Measurements from ENCODE around the gene REC114.
"Not testable (repeated sequence)": the region's sequence is repeated elsewhere in the genome, so short reads cannot be mapped to it uniquely, and the experiment has no call there.

The REC114 gene

DNA sequence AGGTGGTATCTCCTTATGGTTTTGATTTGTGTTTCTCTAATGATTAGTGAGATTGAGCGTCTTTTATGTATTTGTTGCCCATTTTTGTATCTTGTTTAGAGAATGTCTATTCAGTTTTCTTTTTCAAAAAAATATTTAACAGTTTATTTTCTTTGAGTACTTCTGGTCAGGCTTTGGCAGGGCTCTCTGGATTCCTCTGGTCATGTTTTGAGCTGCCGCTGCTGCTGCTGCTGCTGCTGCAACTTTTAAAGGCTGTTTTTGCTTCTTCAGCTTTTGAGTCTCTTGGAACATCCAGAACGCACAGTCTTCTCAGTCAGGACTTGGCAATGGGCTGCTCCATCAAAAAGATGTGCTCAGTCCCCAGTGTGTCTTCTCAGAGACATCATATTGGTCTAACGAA is 40.1 kb downstream of the REC114 start:
- no peaks in the 10 kb centered on the region for H3K36me3 ChIP-seq (ENCODE audit: control insufficient read depth, insufficient read depth, low read length)
- H3K9me3 ChIP-seq (ENCODE audit: control insufficient read depth, insufficient read depth, low read length) = no peaks in the 10 kb centered on the region
- H3K27me3 ChIP-seq (ENCODE audit: control insufficient read depth, insufficient read depth, low read length) = no peaks in the 10 kb centered on the region
- no peaks in the 10 kb centered on the region for H3K4me1 ChIP-seq (ENCODE audit: control insufficient read depth, insufficient read depth, low read length)
- no CpG with 5 or more reads among the region's 4 CpGs for WGBS (ENCODE audit: insufficient coverage, insufficient read length)
- DNase-seq (ENCODE audit: low read depth, low spot score) = no peak
- H3K27ac ChIP-seq (ENCODE audit: low read length) = no peak overlapping the region
- no peak overlapping the region for H3K4me3 ChIP-seq (ENCODE audit: low read length)

DNA sequence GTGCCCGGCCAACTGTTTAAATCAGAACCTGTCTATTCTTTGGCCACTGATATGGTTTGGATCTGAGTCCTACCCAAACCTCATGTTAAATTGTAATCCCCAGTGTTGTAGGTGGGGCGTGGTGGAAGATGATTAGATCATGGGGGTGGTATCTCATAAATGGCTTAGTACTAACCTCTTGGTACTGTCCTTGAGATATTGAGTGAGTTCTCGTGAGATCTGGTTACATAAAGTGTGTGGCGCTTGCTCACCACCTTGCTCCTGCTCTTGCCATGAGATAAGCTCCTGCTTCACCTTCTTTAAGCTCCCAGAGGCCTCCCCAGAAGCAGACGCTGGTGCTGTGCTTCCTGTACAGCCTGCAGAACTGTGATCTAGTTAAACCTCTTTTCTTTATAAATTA is 42.4 kb downstream of the REC114 start:
- no peak overlapping the region for H3K27ac ChIP-seq (ENCODE audit: low read length)
- H3K36me3 ChIP-seq (ENCODE audit: control insufficient read depth, insufficient read depth, low read length) = no peaks in the 10 kb centered on the region
- no CpG with 5 or more reads among the region's 5 CpGs for WGBS (ENCODE audit: insufficient coverage, insufficient read length)
- no peak for DNase-seq (ENCODE audit: low read depth, low spot score)
- H3K27me3 ChIP-seq (ENCODE audit: control insufficient read depth, insufficient read depth, low read length) = no peaks in the 10 kb centered on the region
- H3K4me1 ChIP-seq (ENCODE audit: control insufficient read depth, insufficient read depth, low read length) = no peaks in the 10 kb centered on the region
- no peaks in the 10 kb centered on the region for H3K9me3 ChIP-seq (ENCODE audit: control insufficient read depth, insufficient read depth, low read length)
- H3K4me3 ChIP-seq (ENCODE audit: low read length) = no peak overlapping the region

DNA sequence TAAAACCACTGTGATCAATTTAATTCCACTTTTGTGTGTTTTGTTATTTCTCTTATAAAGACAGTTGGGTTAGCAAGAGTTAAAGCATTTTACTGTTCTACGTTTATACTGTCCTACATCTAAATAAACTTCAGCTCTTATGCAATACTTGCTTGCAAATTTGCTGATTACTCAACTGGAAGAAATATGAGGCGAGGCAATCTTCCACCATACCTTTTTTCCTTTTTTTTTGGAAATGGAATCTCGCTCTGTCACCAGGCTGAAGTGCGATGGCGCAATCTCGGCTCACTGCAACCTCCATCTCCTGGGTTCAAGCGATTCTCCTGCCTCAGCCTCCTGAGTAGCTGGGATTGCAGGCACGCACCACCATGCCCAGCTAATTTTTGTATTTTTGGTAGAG is 42.9 kb downstream of the REC114 start:
- no CpG with 5 or more reads among the region's 8 CpGs for WGBS (ENCODE audit: insufficient coverage, insufficient read length)
- H3K36me3 ChIP-seq (ENCODE audit: control insufficient read depth, insufficient read depth, low read length); DNase-seq (ENCODE audit: low read depth, low spot score); H3K27ac ChIP-seq (ENCODE audit: low read length); H3K27me3 ChIP-seq (ENCODE audit: control insufficient read depth, insufficient read depth, low read length); H3K4me1 ChIP-seq (ENCODE audit: control insufficient read depth, insufficient read depth, low read length); H3K4me3 ChIP-seq (ENCODE audit: low read length); H3K9me3 ChIP-seq (ENCODE audit: control insufficient read depth, insufficient read depth, low read length): not testable (repeated sequence)

DNA sequence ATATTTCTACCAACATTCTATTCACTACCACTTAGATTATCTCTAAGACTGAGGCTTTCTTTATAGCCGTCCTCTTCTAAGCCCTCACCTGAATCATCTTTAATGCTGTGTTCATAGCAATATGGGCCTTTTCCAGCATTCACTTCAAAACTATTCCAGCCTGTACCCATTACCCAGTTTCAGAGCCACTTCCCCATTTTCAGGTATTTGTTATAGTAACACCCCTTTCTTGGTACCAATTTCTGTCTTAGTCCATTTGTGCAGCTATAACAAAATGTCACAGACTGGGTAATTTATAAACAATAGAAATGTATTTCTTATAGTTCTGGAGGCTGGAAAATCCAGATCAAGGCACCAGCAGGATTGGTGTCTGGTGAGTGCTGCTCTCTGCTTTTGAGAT is 45.7 kb downstream of the REC114 start:
- Histone ChIP-seq H3K9me3 (ENCODE audit: control insufficient read depth, insufficient read depth, low read length) (no peaks in the 10 kb centered on the region), H3K36me3 (ENCODE audit: control insufficient read depth, insufficient read depth, low read length) (no peaks in the 10 kb centered on the region), H3K4me3 (ENCODE audit: low read length) (no peak overlapping the region), H3K4me1 (ENCODE audit: control insufficient read depth, insufficient read depth, low read length) (no peaks in the 10 kb centered on the region), H3K27me3 (ENCODE audit: control insufficient read depth, insufficient read depth, low read length) (no peaks in the 10 kb centered on the region), H3K27ac (ENCODE audit: low read length) (no peak overlapping the region)
- no CpG with 5 or more reads among the region's 1 CpG for WGBS (ENCODE audit: insufficient coverage, insufficient read length)
- DNase-seq (ENCODE audit: low read depth, low spot score) = no peak

DNA sequence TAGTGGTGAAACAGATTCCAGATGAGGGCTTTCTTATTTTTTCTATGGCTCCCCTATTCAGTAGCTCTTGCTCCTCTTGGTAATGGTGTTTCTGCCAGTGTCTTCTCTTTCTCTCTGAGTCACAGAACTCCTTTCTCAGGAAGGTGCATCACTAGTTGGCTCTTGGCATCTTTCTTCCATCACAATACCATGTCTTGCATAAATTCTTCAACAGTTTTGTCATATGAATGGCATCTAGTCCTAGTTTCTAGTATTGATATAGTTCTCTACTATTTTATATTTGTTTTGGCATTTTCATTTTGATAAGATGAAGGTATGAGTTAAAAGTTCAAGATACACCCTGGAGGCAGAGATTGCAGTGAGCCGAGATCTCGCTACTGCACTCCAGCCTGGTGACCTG is 51.0 kb downstream of the REC114 start:
- Histone ChIP-seq H3K27me3 (ENCODE audit: control insufficient read depth, insufficient read depth, low read length) (no peaks in the 10 kb centered on the region), H3K4me3 (ENCODE audit: low read length) (no peak overlapping the region), H3K9me3 (ENCODE audit: control insufficient read depth, insufficient read depth, low read length) (no peaks in the 10 kb centered on the region), H3K36me3 (ENCODE audit: control insufficient read depth, insufficient read depth, low read length) (no peaks in the 10 kb centered on the region), H3K27ac (ENCODE audit: low read length) (no peak overlapping the region), H3K4me1 (ENCODE audit: control insufficient read depth, insufficient read depth, low read length) (no peaks in the 10 kb centered on the region)
- WGBS (ENCODE audit: insufficient coverage, insufficient read length) = no CpG with 5 or more reads among the region's 2 CpGs
- no peak for DNase-seq (ENCODE audit: low read depth, low spot score)

DNA sequence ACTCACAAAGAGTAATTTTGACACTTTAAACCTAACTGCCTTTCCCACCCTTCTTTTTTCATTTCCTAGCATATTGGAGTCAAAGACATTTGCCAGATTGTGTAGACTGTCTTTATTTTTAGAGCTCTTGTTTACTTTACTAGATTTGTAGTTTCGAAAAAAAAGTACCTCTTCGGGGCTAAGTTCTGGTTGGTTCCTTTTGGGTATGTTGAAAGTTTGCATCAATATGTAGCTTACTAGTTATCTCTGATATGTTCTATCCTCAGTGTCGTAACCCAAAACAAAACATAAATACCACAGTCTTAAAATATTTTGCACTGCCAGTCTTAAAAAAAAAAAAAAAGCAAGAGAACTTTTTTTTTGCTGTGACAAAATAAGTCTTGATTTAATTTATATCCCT is 52.2 kb downstream of the REC114 start:
- no peaks in the 10 kb centered on the region for H3K9me3 ChIP-seq (ENCODE audit: control insufficient read depth, insufficient read depth, low read length)
- no peak overlapping the region for H3K27ac ChIP-seq (ENCODE audit: low read length)
- no peaks in the 10 kb centered on the region for H3K27me3 ChIP-seq (ENCODE audit: control insufficient read depth, insufficient read depth, low read length)
- no peaks in the 10 kb centered on the region for H3K4me1 ChIP-seq (ENCODE audit: control insufficient read depth, insufficient read depth, low read length)
- no peak overlapping the region for H3K4me3 ChIP-seq (ENCODE audit: low read length)
- no CpG with 5 or more reads among the region's 3 CpGs for WGBS (ENCODE audit: insufficient coverage, insufficient read length)
- DNase-seq (ENCODE audit: low read depth, low spot score) = no peak
- H3K36me3 ChIP-seq (ENCODE audit: control insufficient read depth, insufficient read depth, low read length) = no peaks in the 10 kb centered on the region

DNA sequence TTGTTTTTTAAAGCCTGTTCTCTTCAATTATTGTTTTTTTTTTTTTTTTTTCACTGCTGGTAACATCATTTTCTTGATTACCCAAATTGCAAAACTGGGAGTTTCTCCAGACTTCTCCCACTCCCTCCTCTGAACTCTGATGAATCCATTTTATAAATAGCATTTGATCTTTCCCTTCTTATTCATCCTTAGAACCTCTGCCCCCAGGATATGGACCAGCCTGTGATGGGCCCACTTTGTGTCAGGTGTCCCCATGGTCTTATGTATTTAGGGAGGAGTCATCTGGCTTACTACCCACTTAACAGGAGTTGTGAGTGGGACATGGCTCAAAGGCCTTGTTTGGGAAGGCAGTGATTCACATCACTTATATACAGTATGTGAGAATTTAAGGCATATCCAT is 57.7 kb downstream of the REC114 start:
- DNase-seq (ENCODE audit: low read depth, low spot score) = no peak
- Histone ChIP-seq H3K9me3 (ENCODE audit: control insufficient read depth, insufficient read depth, low read length) (no peaks in the 10 kb centered on the region), H3K27me3 (ENCODE audit: control insufficient read depth, insufficient read depth, low read length) (no peaks in the 10 kb centered on the region), H3K27ac (ENCODE audit: low read length) (no peak overlapping the region), H3K36me3 (ENCODE audit: control insufficient read depth, insufficient read depth, low read length) (no peaks in the 10 kb centered on the region), H3K4me1 (ENCODE audit: control insufficient read depth, insufficient read depth, low read length) (no peaks in the 10 kb centered on the region), H3K4me3 (ENCODE audit: low read length) (no peak overlapping the region)

DNA sequence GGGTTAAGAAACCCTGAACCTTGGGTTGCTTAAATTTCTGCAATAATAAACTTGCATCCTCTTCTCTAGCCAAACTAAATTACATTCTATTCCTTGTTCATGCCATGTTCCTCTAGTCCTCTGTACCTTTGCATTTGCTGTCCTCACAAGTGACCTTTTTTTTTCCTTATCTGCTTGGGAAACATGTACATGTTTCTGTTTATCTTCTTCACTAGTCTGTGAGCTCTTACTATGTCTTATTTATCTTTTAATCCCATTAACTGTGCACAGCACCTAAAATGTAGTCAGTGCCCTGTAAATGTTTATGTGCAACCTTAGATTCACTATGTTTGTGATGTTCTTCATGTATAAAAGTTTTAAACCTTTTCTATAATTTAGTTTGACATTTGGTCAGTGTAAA is 61.9 kb downstream of the REC114 start:
- Histone ChIP-seq H3K4me3 (ENCODE audit: low read length) (no peak overlapping the region), H3K4me1 (ENCODE audit: control insufficient read depth, insufficient read depth, low read length) (no peaks in the 10 kb centered on the region), H3K9me3 (ENCODE audit: control insufficient read depth, insufficient read depth, low read length) (no peaks in the 10 kb centered on the region), H3K27ac (ENCODE audit: low read length) (no peak overlapping the region), H3K36me3 (ENCODE audit: control insufficient read depth, insufficient read depth, low read length) (no peaks in the 10 kb centered on the region), H3K27me3 (ENCODE audit: control insufficient read depth, insufficient read depth, low read length) (no peaks in the 10 kb centered on the region)
- DNase-seq (ENCODE audit: low read depth, low spot score) = no peak

DNA sequence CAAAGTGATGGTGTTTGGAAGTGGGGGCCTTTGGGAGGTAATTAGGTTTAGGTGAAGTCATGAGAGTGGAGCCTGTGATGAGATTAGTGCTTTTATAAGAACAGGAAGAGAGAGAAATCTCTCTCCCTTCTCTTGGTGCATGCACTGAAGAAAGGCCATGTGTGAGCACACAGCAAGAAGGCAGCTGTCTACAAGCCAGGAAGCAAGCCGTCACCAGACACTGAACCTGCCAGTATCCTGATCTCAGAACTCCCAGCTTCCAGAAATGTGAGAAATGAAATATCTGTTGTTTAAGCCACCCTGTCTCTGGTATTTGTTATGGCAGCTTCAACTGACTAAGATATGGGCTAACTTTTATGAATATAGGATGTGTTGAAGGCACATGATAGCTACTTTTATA is 72.6 kb downstream of the REC114 start:
- Histone ChIP-seq H3K27ac (ENCODE audit: low read length) (no peak overlapping the region), H3K27me3 (ENCODE audit: control insufficient read depth, insufficient read depth, low read length) (no peaks in the 10 kb centered on the region), H3K36me3 (ENCODE audit: control insufficient read depth, insufficient read depth, low read length) (no peaks in the 10 kb centered on the region), H3K4me1 (ENCODE audit: control insufficient read depth, insufficient read depth, low read length) (0 out of 2 replicates have a peak, but pooled peaks cover 2% of the 10 kb centered on the region), H3K9me3 (ENCODE audit: control insufficient read depth, insufficient read depth, low read length) (no peaks in the 10 kb centered on the region; the same call in 1 of the 2 replicates), H3K4me3 (ENCODE audit: low read length) (no peak overlapping the region)
- no peak for DNase-seq (ENCODE audit: low read depth, low spot score)
- no CpG with 5 or more reads among the region's 1 CpG for WGBS (ENCODE audit: insufficient coverage, insufficient read length)

DNA sequence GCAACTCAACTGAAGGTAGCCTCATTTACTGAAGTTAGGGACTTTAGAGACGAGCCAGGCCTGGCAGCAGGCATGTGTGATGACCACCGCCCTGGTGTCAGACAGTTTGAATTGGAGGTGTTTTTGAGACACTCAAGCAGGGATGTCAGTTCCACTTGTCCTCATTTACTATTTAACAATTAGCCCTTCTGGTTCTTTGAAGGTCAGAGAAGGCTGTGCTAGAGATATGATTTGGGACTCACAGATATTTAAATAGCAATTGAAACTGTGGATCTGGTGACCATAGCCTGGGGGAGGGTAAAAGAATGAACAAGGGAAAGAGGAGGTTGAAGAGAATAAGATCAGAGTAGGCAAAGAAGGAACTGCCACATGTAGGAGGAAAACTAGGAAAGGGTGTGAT is 74.6 kb downstream of the REC114 start:
- DNase-seq (ENCODE audit: low read depth, low spot score) = no peak
- Histone ChIP-seq H3K36me3 (ENCODE audit: control insufficient read depth, insufficient read depth, low read length) (no peaks in the 10 kb centered on the region), H3K4me3 (ENCODE audit: low read length) (no peak overlapping the region), H3K4me1 (ENCODE audit: control insufficient read depth, insufficient read depth, low read length) (0 out of 2 replicates have a peak, but pooled peaks cover 2% of the 10 kb centered on the region), H3K9me3 (ENCODE audit: control insufficient read depth, insufficient read depth, low read length) (no peaks in the 10 kb centered on the region; the same call in 1 of the 2 replicates), H3K27me3 (ENCODE audit: control insufficient read depth, insufficient read depth, low read length) (no peaks in the 10 kb centered on the region), H3K27ac (ENCODE audit: low read length) (no peak overlapping the region)
- WGBS (ENCODE audit: insufficient coverage, insufficient read length) = no CpG with 5 or more reads among the region's 2 CpGs

DNA sequence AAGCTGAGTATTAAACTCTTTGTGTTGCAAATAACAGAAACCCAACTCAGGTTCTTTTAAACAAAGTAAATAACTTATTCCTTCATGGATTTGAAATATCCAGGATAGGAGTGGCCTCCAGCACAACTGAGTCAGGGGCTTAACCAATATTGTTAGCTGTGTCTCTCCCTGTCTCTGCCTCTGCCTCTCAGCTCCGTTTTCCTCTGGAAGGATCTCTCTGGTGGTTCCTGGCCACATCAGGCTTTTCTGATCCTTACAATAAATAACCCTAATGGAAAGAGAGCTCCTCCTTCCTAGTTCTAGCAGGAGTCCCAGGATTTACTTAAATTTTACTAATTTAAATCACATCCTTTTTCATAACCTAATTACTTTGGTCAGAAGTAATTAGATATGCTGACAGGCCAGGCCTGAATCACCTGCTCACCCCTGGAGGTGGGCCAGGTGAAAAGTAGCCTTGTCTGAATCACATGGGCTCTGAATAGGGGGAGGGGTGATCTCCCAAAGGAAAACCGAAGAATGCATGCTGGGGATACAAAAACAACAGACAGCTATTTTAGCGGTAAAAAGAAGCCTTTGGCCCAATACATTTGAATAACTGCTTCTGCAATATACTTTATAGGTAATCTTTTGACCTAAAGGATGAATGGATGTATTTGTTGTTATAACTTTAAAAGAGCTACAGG is 75.4 kb downstream of the REC114 start:
- Histone ChIP-seq H3K27ac (ENCODE audit: low read length) (no peak overlapping the region), H3K4me3 (ENCODE audit: low read length) (no peak overlapping the region), H3K9me3 (ENCODE audit: control insufficient read depth, insufficient read depth, low read length) (no peaks in the 10 kb centered on the region; the same call in 1 of the 2 replicates), H3K36me3 (ENCODE audit: control insufficient read depth, insufficient read depth, low read length) (no peaks in the 10 kb centered on the region), H3K27me3 (ENCODE audit: control insufficient read depth, insufficient read depth, low read length) (no peaks in the 10 kb centered on the region), H3K4me1 (ENCODE audit: control insufficient read depth, insufficient read depth, low read length) (0 out of 2 replicates have a peak, but pooled peaks cover 2% of the 10 kb centered on the region)
- WGBS (ENCODE audit: insufficient coverage, insufficient read length) = no CpG with 5 or more reads among the region's 3 CpGs
- DNase-seq (ENCODE audit: low read depth, low spot score) = peak; percentile 43

Measured in iPS DF 6.9 (cell line).